ENCODE measurements around the gene NPHP1. TPM values are rescaled to one million over a fixed set of nuclear protein-coding genes. Genes with fewer than 3 reads are reported as not detected.
"Not testable (repeated sequence)": the region's sequence is repeated elsewhere in the genome, so short reads cannot be mapped to it uniquely, and the experiment has no call there.

Gene NPHP1
- polyA plus RNA-seq, 6 donors from 2014 or later = 0.59 to 2.1 (median 1.2) TPM; not detected in 1

DNA sequence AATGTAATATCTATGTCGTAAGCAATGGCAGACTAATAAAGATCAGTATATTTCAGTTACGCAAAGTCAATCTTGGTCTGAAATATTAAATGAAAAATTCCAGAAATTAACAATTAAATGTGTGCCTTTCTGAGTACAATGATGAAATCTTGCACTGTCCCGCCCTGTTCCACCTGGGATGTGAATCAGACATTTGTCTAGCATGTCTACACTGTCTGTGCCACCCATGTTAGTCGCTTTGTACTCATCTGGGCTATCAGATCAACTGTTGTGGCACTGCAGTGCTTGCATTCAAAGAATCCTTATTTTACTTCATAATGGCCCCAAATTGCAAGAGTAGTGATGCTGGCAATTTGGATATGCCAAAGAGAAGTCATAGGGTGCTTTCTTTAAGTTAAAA is 114.6 kb downstream of the NPHP1 start:
- not testable (repeated sequence) for H3K4me1 Mint-ChIP-seq; H3K4me3 Mint-ChIP-seq; H3K36me3 Mint-ChIP-seq; ATAC-seq (ENCODE audit: low read depth in 2 of 2); H3K27me3 Mint-ChIP-seq; H3K27ac Mint-ChIP-seq; H3K9me3 Mint-ChIP-seq; DNase-seq

- ATAC-seq (ENCODE audit: low read depth in 2 of 2); H3K4me1 Mint-ChIP-seq; H3K4me3 Mint-ChIP-seq; H3K36me3 Mint-ChIP-seq; H3K9me3 Mint-ChIP-seq; H3K27me3 Mint-ChIP-seq; H3K27ac Mint-ChIP-seq; DNase-seq: not testable (repeated sequence)
These were observed 121.1 kb downstream of the NPHP1 start for GRCh38 chr2:110083757-110084156.

DNA sequence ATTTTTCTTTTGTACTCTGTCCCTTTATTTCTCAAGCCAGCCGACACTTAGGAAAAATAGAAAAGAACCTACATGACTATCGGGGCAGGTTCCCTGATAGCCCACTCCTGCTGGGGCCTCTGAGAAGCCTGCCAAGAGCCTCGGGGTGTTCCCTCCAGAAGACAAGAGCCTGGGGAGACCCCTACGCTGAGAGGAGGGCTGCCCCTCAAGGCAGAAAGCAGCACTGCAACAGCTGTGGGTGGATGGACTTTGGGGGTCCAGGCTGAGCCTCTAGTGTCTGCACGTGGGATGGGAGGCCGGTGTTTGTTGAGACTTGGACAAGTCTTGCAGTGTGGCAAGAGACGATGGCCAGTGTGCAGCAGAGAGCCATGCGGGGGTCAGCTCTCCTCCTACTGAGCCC is 121.7 kb downstream of the NPHP1 start:
- not testable (repeated sequence) for H3K4me1 Mint-ChIP-seq; H3K9me3 Mint-ChIP-seq; ATAC-seq (ENCODE audit: low read depth in 2 of 2)

DNA sequence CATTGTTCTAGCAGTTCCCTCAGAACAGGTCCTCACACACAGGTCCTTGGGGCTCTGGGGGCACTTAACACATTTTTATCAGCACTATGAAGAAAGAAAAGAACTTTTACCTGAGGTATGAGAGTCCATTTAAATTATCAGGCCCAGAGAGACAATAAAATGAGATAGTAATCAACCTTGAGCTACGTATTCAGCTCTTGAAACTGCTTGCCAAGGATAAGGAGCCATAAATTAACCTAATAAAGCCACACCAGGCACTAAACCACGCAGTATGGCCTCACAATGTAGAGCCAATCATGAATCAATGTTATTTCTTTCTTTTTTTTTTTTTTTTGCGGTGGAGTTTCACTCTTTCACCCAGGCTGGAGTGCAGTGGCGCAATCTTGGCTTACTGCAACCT is 126.7 kb downstream of the NPHP1 start:
- not testable (repeated sequence) for H3K27ac Mint-ChIP-seq; H3K4me3 Mint-ChIP-seq; H3K9me3 Mint-ChIP-seq; H3K27me3 Mint-ChIP-seq; ATAC-seq (ENCODE audit: low read depth in 2 of 2); H3K4me1 Mint-ChIP-seq; H3K36me3 Mint-ChIP-seq; DNase-seq

More for the DNA sequence above, 121.7 kb downstream of the NPHP1 start:
- not testable (repeated sequence) for H3K27ac Mint-ChIP-seq, H3K4me3 Mint-ChIP-seq, DNase-seq, H3K27me3 Mint-ChIP-seq, H3K36me3 Mint-ChIP-seq

DNA sequence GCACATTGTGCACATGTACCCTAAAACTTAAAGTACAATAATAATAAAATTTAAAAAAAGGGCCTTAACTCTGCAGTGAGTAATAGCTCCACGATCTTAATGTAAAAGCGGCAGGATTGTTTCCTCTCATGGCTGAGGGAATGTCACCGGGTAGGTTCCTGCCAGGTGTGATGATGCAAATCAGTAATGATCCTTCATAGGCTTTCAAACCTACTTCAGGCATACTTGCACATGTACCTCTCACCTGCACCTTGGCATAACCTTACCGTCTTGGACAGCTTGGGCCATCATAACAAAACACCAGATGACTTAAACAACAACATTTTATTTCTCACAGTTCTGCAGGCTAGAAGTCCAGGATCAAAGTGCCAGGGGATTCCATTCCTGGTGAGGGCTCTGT is 128.9 kb downstream of the NPHP1 start:
- H3K4me1 Mint-ChIP-seq; H3K36me3 Mint-ChIP-seq; H3K27ac Mint-ChIP-seq; H3K27me3 Mint-ChIP-seq; H3K9me3 Mint-ChIP-seq; ATAC-seq (ENCODE audit: low read depth in 2 of 2); H3K4me3 Mint-ChIP-seq; DNase-seq: not testable (repeated sequence)

Other genes starting within 250 kb of the NPHP1 start
- not detected for gene MALL, start 89.2 kb downstream of the NPHP1 start, polyA plus RNA-seq (ENCODE audit: low read depth in 6 of 6)
- 100 to 1,000 TPM in 1 of 6 donors, 10 to 100 TPM in 5; 24.7 to 105 (median 57.9) TPM for gene MTLN, start 7.5 kb upstream of the NPHP1 start, polyA plus RNA-seq (ENCODE audit: low read depth in 6 of 6)

All from naive B cell (primary cell).